Activated T-helper 2 cell treated with anti-CD3 and anti-CD28 coated beads, Interferon-gamma antibody, Interleukin-2, Interleukin-4, amounts not matched to agents 10 μg/mL and 5 μg/mL and 100 μg/mL, durations not matched to agents 14 hours and 24 hours and 36 hours (primary cell): ENCODE results near the gene BICRAL. TPM values are rescaled to one million over a fixed set of nuclear protein-coding genes. Genes with fewer than 3 reads are reported as not detected.
"Not testable (repeated sequence)": the region's sequence is repeated elsewhere in the genome, so short reads cannot be mapped to it uniquely, and the experiment has no call there.

Source experiments
- DNase-seq: peaks from one replicate; pipeline ENCODE4 v3.0.0; 2021; ENCODE audit warnings: low spot score
- H3K27ac Mint-ChIP-seq: one replicate; pipeline ENCODE4 v1.8.0; 2021; ENCODE audit warnings: mixed read lengths
- H3K27me3 Mint-ChIP-seq: one replicate; pipeline ENCODE4 v1.8.0; 2021; ENCODE audit warnings: low read depth, mixed read lengths
- H3K36me3 Mint-ChIP-seq: one replicate; pipeline ENCODE4 v1.8.0; 2021; ENCODE audit warnings: low read depth, mixed read lengths
- H3K4me1 Mint-ChIP-seq: one replicate; pipeline ENCODE4 v1.8.0; 2021; ENCODE audit warnings: low read depth, mixed read lengths
- H3K4me3 Mint-ChIP-seq: one replicate; pipeline ENCODE4 v1.8.0; 2021; ENCODE audit warnings: low read depth, mild to moderate bottlenecking, moderate library complexity, mixed read lengths
- H3K9me3 Mint-ChIP-seq: one replicate; pipeline ENCODE4 v1.8.0; 2021; ENCODE audit warnings: mixed read lengths
- intact Hi-C: fragments of 100-400 bp; cut with micrococcal nuclease; formaldehyde crosslinking; loops from one replicate; pipeline ENCODE4 v1.15.1; 2023
- total RNA-seq: library from RNA; stranded (reverse); gene quantifications from 2 replicates; pipeline ENCODE4 v1.2.3, GENCODE V29; 2022

Gene BICRAL
- total RNA-seq, 1 donor from 2014 or later: 14.4 TPM

- peak overlapping the region; percentile 94 for H3K4me3 Mint-ChIP-seq
- H3K4me1 Mint-ChIP-seq, DNase-seq, H3K27me3 Mint-ChIP-seq, intact Hi-C loops, H3K9me3 Mint-ChIP-seq: not testable (repeated sequence)
- H3K27ac Mint-ChIP-seq: peak overlapping the region; percentile 98
- peaks cover 45% of the 10 kb centered on the region for H3K36me3 Mint-ChIP-seq
Observed at GRCh38 chr6:42880871-42881270, 99.0 kb downstream of the BICRAL start.

DNA sequence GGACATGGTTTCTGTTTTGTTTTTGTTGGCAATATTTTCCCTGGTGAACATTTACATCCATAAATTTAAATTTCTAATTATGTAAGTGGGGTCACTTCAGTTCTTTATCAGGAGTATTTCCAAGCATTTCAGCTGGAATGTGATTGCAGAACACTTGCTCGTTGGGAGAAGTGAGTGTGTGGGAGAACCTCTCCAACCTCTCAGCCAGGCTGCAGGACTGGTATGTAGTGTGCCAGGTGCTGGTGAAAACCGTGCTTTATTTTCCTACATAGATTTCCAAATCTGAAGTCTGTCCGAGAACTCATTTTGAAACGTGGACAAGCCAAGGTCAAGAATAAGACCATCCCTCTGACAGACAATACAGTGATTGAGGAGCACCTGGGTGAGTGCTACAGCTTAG is 103.8 kb downstream of the BICRAL start:
- Mint-ChIP-seq H3K4me1 (peaks cover 11% of the 10 kb centered on the region), H3K36me3 (peaks cover 65% of the 10 kb centered on the region), H3K27me3 (no peaks in the 10 kb centered on the region), H3K4me3 (no peak overlapping the region), H3K27ac (no peak overlapping the region), H3K9me3 (no peaks in the 10 kb centered on the region)
- no peak for DNase-seq
- intact Hi-C loops: no loop called here

GRCh38 chr6:42888201-42888600 is 106.3 kb downstream of the BICRAL start:
- intact Hi-C loops, DNase-seq, H3K4me3 Mint-ChIP-seq, H3K27me3 Mint-ChIP-seq, H3K9me3 Mint-ChIP-seq: not testable (repeated sequence)
- H3K36me3 Mint-ChIP-seq: peaks cover 56% of the 10 kb centered on the region
- H3K4me1 Mint-ChIP-seq: peaks cover 16% of the 10 kb centered on the region
- H3K27ac Mint-ChIP-seq: peak overlapping the region; percentile 17

GRCh38 chr6:42889815-42890214 is 108.0 kb downstream of the BICRAL start:
- Mint-ChIP-seq H3K27me3 (no peaks in the 10 kb centered on the region), H3K4me1 (peaks cover 16% of the 10 kb centered on the region), H3K4me3 (peak overlapping the region; percentile 86), H3K9me3 (no peaks in the 10 kb centered on the region), H3K27ac (peak overlapping the region; percentile 96), H3K36me3 (peaks cover 40% of the 10 kb centered on the region)
- no peak for DNase-seq
- intact Hi-C loops: loop anchor here (1.0 to 5.0 kb wide), 3 partner anchors 11 to 438 kb away; partner anchors contain the start of genes RPL7L1, TBCC and TRERF1

DNA sequence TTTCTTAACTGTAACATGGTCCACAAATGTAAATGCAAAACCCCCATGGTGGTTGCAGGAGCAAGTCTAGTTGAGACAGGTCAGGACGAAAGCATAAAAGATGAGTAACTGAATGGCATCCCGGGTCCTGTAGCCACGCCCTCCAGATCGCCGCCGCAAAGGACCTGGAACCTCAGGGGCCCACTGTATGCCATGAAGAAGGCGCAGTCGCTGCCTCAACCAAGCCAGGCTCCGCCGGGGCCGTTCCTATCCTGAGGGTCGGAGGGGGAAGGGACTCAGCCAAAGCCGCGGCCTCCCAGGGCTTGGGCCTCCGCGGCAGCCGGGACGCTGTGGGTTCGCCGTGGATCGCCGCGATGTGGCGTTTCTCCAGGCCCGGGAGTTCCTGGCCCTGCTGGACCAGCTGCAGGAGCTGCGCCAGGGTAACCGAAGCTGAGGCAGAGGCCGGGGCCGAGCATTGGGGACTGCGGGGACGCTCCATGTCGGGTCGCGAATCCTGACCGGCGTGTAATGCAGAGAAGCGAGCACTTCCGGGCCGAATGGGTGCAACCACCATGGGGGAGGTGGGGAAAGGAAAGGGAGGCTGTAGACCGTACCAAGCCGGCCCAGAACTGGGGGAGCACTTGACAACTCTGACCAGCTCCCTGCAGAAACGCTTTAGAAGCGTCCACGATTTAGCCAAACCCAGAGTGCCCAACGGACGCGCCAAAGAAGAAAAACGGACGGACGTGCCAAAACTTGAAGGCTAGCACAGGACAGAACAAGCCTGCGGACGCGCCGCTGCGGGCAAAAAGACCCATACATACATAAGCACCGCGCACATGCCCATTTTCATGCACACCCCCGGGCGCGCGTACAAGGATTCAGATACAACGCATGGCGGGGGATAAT is 108.7 kb downstream of the BICRAL start:
- Mint-ChIP-seq H3K27ac (peak overlapping the region; percentile 96), H3K36me3 (peaks cover 33% of the 10 kb centered on the region), H3K9me3 (no peaks in the 10 kb centered on the region), H3K27me3 (no peaks in the 10 kb centered on the region), H3K4me3 (peak overlapping the region; percentile 86), H3K4me1 (peaks cover 16% of the 10 kb centered on the region)
- intact Hi-C loops: loop anchor here (1.0 to 5.0 kb wide), 3 partner anchors 11 to 438 kb away; partner anchors contain the start of genes RPL7L1, TBCC and TRERF1
- DNase-seq: peak; percentile 88

DNA sequence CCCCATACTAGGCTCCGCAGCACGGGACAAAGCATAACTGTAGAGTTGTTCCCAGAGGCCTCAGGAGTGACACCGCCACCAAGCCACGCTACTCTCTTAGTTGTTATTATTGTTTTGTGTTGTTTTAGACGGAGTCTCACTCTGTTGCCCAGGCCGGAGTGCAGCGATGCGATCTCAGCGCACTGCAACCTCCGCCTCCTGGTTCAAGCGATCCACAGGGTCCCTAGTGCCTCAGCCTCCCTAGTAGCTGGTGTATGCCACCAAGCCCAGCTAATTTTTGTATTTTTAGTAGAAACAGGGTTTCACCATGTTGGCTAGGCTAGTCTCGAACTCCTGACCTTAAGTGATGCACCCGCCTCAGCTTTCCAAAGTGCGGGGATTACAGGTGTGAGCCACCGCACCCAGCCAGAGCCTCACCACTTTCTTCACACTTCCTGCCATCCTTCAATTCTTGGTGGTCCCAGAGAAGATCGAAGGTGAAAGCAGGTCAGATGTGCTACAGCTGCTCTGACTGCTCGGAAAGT is 109.4 kb downstream of the BICRAL start:
- peak overlapping the region; percentile 86 for H3K4me3 Mint-ChIP-seq
- H3K27ac Mint-ChIP-seq: peak overlapping the region; percentile 96

GRCh38 chr6:42894041-42894828 is 112.4 kb downstream of the BICRAL start:
- not testable (repeated sequence) for H3K9me3 Mint-ChIP-seq, H3K4me3 Mint-ChIP-seq, H3K27me3 Mint-ChIP-seq, H3K36me3 Mint-ChIP-seq, DNase-seq, H3K27ac Mint-ChIP-seq
- peaks cover 17% of the 10 kb centered on the region for H3K4me1 Mint-ChIP-seq
- intact Hi-C loops: loop anchor here (5.0 kb wide), 1 partner anchor 442 kb away; the partner anchor contains the start of gene TRERF1

More for the DNA sequence above, 109.4 kb downstream of the BICRAL start:
- no peaks in the 10 kb centered on the region for H3K27me3 Mint-ChIP-seq
- H3K36me3 Mint-ChIP-seq: peaks cover 26% of the 10 kb centered on the region
- no peak for DNase-seq
- peaks cover 16% of the 10 kb centered on the region for H3K4me1 Mint-ChIP-seq
- intact Hi-C loops: loop anchor here (5.0 kb wide), 1 partner anchor 439 kb away; the partner anchor contains the start of gene TRERF1
- H3K9me3 Mint-ChIP-seq: no peaks in the 10 kb centered on the region

DNA sequence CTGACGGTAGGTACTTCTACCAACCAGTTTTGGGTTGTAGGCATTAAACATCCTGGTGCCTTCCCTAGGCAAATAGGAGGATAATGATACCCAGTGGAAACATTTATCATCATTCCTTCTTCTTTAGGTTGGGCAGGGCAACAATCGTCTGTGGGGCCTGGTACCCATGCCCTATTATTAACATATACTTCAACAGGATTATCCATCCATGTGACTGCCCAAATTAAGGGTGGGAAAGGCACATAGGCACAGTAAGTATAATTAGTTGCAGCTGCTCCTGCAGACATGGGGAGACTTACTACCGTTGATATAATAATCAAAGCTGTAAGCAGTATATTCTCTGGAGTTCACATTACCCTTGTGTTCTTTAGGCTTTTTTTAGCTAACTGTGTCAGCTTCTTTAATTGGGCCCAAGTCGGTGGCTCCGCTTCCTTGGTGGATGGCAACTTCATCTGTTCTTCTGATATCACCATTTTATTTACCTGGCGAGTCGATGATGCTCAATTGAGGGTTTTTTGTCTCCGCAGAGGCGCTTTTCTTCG is 114.4 kb downstream of the BICRAL start:
- H3K27me3 Mint-ChIP-seq: no peaks in the 10 kb centered on the region
- peaks cover 10% of the 10 kb centered on the region for H3K4me1 Mint-ChIP-seq
- intact Hi-C loops: no loop called here

GRCh38 chr6:42898891-42899361 is 117.1 kb downstream of the BICRAL start:
- no peak overlapping the region for H3K4me3 Mint-ChIP-seq
- no peaks in the 10 kb centered on the region for H3K9me3 Mint-ChIP-seq
- H3K27me3 Mint-ChIP-seq: no peaks in the 10 kb centered on the region
- intact Hi-C loops: loop anchor here (2.0 kb wide), 2 partner anchors 172 to 238 kb away; no protein-coding TSS in a partner anchor
- DNase-seq: peak; percentile 58
- no peak overlapping the region for H3K27ac Mint-ChIP-seq
- H3K4me1 Mint-ChIP-seq: peaks cover 19% of the 10 kb centered on the region
- no peaks in the 10 kb centered on the region for H3K36me3 Mint-ChIP-seq

More for the DNA sequence above, 114.4 kb downstream of the BICRAL start:
- no peak for DNase-seq
- H3K4me3 Mint-ChIP-seq: no peak overlapping the region
- no peaks in the 10 kb centered on the region for H3K9me3 Mint-ChIP-seq
- H3K27ac Mint-ChIP-seq: no peak overlapping the region
- no peaks in the 10 kb centered on the region for H3K36me3 Mint-ChIP-seq

- Mint-ChIP-seq H3K36me3 (no peaks in the 10 kb centered on the region), H3K27me3 (no peaks in the 10 kb centered on the region), H3K27ac (no peak overlapping the region), H3K9me3 (no peaks in the 10 kb centered on the region), H3K4me1 (peaks cover 19% of the 10 kb centered on the region), H3K4me3 (no peak overlapping the region)
- DNase-seq: no peak
- intact Hi-C loops: loop anchor here (2.0 to 5.0 kb wide), 4 partner anchors 29 to 239 kb away; partner anchors contain the start of genes CNPY3 and RRP36
Observed at GRCh38 chr6:42899871-42900270, 118.0 kb downstream of the BICRAL start.

DNA sequence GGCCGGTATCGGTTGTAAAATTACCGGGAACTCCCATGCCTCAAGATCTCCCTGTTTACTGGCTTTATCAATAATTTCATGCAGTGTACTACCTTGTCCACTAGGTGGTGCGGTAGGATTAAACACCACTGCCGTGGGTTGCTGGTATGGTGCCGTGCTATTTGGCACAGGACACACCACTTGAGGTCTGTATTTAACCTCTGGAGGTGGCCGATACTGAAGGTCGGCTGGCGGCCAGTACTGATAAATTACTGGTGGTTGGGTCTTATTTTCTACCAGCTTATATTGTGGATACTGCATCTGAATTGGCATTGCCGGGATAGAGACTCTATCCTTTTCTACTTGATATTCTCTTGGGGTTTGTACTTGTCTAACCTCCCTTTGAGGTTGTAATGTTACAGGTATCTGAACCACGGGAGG is 119.7 kb downstream of the BICRAL start:
- peaks cover 19% of the 10 kb centered on the region for H3K4me1 Mint-ChIP-seq
- no peaks in the 10 kb centered on the region for H3K27me3 Mint-ChIP-seq
- no peak overlapping the region for H3K27ac Mint-ChIP-seq
- H3K4me3 Mint-ChIP-seq: no peak overlapping the region
- H3K36me3 Mint-ChIP-seq: no peaks in the 10 kb centered on the region
- intact Hi-C loops: loop anchor here (1.0 to 5.0 kb wide), 3 partner anchors 27 to 242 kb away; partner anchors contain the start of genes CNPY3 and RRP36
- no peaks in the 10 kb centered on the region for H3K9me3 Mint-ChIP-seq
- DNase-seq: peak; percentile 61
